ENCODE results near the gene PJA2. TPM values are rescaled to one million over a fixed set of nuclear protein-coding genes. Genes with fewer than 3 reads are reported as not detected.

The PJA2 gene
- total and polyA plus RNA-seq, 4 donors: 23.6 to 69.2 (median 42.8) TPM

DNA sequence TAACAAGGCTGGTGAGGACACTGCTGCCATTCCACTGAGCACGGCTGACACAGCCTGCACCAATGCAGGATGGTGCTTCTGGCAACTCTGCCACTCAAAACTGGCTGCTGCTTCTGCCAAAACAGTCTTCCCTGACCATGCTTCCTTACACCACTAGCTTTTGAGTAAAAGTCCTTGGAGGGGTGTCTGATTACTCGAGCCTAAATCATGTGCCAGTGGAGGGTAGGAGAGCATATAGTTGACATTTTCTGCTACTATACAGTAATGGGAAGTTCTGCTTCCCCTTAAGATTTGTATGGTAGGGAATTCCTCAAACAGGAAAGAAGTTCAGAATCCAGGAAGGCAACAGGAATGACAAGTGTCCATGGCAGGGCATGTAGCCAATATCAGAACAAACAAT is 12.2 kb upstream of the PJA2 start:
- H3K9me3 ChIP-seq (ENCODE audit: control insufficient read depth in 4 of 4, low read length in 3 of 4): no peaks in the 10 kb centered on the region
- no peak overlapping the region for H3K4me3 ChIP-seq (ENCODE audit: low read depth in 1 of 3, low read length in 3 of 3)
- TF ChIP-seq, protein P1, sequence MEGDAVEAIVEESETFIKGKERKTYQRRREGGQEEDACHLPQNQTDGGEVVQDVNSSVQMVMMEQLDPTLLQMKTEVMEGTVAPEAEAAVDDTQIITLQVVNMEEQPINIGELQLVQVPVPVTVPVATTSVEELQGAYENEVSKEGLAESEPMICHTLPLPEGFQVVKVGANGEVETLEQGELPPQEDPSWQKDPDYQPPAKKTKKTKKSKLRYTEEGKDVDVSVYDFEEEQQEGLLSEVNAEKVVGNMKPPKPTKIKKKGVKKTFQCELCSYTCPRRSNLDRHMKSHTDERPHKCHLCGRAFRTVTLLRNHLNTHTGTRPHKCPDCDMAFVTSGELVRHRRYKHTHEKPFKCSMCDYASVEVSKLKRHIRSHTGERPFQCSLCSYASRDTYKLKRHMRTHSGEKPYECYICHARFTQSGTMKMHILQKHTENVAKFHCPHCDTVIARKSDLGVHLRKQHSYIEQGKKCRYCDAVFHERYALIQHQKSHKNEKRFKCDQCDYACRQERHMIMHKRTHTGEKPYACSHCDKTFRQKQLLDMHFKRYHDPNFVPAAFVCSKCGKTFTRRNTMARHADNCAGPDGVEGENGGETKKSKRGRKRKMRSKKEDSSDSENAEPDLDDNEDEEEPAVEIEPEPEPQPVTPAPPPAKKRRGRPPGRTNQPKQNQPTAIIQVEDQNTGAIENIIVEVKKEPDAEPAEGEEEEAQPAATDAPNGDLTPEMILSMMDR (IDR thresholded peaks at IDR 0.05; ENCODE audit: low read depth, low read length, missing input control): no peak
- TF ChIP-seq SP1 (IDR thresholded peaks at IDR 0.05) (no peak), HNF4G (IDR thresholded peaks at IDR 0.05) (no peak), YY1 (IDR thresholded peaks at IDR 0.05) (no peak), RAD21 (IDR thresholded peaks at IDR 0.05) (no peak), RXRA (IDR thresholded peaks at IDR 0.05) (no peak), JUND (IDR thresholded peaks at IDR 0.05) (no peak), HNF4A (conservative IDR thresholded peaks at IDR 0.05) (no peak), NR2F2 (IDR thresholded peaks at IDR 0.05) (no peak), EGR1 (IDR thresholded peaks at IDR 0.05; ENCODE audit: low read depth in 2 of 2) (no peak), FOXA2 (IDR thresholded peaks at IDR 0.05) (no peak), GABPA (IDR thresholded peaks at IDR 0.05 in 1 of 2, conservative IDR thresholded peaks at IDR 0.05 in 1 of 2) (no peak)
- TF ChIP-seq, protein P2, sequence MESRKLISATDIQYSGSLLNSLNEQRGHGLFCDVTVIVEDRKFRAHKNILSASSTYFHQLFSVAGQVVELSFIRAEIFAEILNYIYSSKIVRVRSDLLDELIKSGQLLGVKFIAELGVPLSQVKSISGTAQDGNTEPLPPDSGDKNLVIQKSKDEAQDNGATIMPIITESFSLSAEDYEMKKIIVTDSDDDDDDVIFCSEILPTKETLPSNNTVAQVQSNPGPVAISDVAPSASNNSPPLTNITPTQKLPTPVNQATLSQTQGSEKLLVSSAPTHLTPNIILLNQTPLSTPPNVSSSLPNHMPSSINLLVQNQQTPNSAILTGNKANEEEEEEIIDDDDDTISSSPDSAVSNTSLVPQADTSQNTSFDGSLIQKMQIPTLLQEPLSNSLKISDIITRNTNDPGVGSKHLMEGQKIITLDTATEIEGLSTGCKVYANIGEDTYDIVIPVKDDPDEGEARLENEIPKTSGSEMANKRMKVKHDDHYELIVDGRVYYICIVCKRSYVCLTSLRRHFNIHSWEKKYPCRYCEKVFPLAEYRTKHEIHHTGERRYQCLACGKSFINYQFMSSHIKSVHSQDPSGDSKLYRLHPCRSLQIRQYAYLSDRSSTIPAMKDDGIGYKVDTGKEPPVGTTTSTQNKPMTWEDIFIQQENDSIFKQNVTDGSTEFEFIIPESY (IDR thresholded peaks at IDR 0.05): no peak
- TF ChIP-seq, protein P3, sequence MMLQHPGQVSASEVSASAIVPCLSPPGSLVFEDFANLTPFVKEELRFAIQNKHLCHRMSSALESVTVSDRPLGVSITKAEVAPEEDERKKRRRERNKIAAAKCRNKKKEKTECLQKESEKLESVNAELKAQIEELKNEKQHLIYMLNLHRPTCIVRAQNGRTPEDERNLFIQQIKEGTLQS (IDR thresholded peaks at IDR 0.05): no peak
- TF ChIP-seq, protein P4, sequence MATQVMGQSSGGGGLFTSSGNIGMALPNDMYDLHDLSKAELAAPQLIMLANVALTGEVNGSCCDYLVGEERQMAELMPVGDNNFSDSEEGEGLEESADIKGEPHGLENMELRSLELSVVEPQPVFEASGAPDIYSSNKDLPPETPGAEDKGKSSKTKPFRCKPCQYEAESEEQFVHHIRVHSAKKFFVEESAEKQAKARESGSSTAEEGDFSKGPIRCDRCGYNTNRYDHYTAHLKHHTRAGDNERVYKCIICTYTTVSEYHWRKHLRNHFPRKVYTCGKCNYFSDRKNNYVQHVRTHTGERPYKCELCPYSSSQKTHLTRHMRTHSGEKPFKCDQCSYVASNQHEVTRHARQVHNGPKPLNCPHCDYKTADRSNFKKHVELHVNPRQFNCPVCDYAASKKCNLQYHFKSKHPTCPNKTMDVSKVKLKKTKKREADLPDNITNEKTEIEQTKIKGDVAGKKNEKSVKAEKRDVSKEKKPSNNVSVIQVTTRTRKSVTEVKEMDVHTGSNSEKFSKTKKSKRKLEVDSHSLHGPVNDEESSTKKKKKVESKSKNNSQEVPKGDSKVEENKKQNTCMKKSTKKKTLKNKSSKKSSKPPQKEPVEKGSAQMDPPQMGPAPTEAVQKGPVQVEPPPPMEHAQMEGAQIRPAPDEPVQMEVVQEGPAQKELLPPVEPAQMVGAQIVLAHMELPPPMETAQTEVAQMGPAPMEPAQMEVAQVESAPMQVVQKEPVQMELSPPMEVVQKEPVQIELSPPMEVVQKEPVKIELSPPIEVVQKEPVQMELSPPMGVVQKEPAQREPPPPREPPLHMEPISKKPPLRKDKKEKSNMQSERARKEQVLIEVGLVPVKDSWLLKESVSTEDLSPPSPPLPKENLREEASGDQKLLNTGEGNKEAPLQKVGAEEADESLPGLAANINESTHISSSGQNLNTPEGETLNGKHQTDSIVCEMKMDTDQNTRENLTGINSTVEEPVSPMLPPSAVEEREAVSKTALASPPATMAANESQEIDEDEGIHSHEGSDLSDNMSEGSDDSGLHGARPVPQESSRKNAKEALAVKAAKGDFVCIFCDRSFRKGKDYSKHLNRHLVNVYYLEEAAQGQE (IDR thresholded peaks at IDR 0.05): no peak
- TF ChIP-seq, protein P5, sequence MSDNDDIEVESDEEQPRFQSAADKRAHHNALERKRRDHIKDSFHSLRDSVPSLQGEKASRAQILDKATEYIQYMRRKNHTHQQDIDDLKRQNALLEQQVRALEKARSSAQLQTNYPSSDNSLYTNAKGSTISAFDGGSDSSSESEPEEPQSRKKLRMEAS (IDR thresholded peaks at IDR 0.05): no peak
- no peak overlapping the region for H3K27ac ChIP-seq (ENCODE audit: low read depth in 1 of 2, low read length in 2 of 2)
- WGBS: 81% methylated on average over 2 of the region's 2 CpGs
- H3K4me1 ChIP-seq (ENCODE audit: control insufficient read depth in 4 of 4, insufficient read depth in 4 of 4, low read length in 3 of 4): no peaks in the 10 kb centered on the region
- H3K9ac ChIP-seq (ENCODE audit: low read depth in 1 of 2, low read length in 2 of 2): no peak overlapping the region
- H3K27me3 ChIP-seq (ENCODE audit: control insufficient read depth in 4 of 4, insufficient read depth in 4 of 4, low read length in 3 of 4): no peaks in the 10 kb centered on the region
- H3K36me3 ChIP-seq (ENCODE audit: control insufficient read depth in 4 of 4, insufficient read depth in 3 of 4, low read depth in 1 of 4, low read length in 3 of 4): no peaks in the 10 kb centered on the region
- DNase-seq (ENCODE audit: low spot score): no peak
